IMR-90 (cell line): ENCODE results near the gene CDK5. TPM values are rescaled to one million over a fixed set of nuclear protein-coding genes. Genes with fewer than 3 reads are reported as not detected.

ENCODE experiments used
- ATAC-seq: fragments of 200-7000 bp; cut with Tn5 transposase; 2 replicates; pipeline ENCODE4 v1.9.1; 2020; ENCODE audit warnings: low read depth, mild to moderate bottlenecking, moderate library complexity
- BruUV-seq: library from RNA; stranded (reverse); fragments of 400-500 nt; replicated peaks from 2 replicates; lab custom pipeline; 2021; lab: Mats Ljungman, UMichigan
- CTCF ChIA-PET: fragments of 300-600 bp; formaldehyde crosslinking; extraction: SDS; loops from one replicate; lab custom pipeline; 2021; ENCODE audit warnings: antibody characterized with exemption; lab: Yijun Ruan, JAX
- POLR2A ChIA-PET: fragments of 300-600 bp; sonication (Branson Sonifier 250); formaldehyde crosslinking; loops from one replicate; lab custom pipeline; 2022; ENCODE audit warnings: antibody characterized with exemption; ENCODE audit not compliant: unreplicated experiment; lab: Charles Lee
- DNase-seq: peaks from one replicate; pipeline ENCODE4 v3.0.0; 2013
- H2AFZ ChIP-seq: replicated peaks from 2 replicates; pipeline ENCODE3; 2013; ENCODE audit warnings: low read length, mild to moderate bottlenecking; ENCODE audit not compliant: poor library complexity
- H2AK5ac ChIP-seq: 2 replicates; pipeline ENCODE4 v1.6.1; 2013; ENCODE audit warnings: low read depth, low read length, inconsistent platforms
- H2AK9ac ChIP-seq: replicated peaks from 2 replicates; pipeline ENCODE3; 2013; ENCODE audit warnings: mild to moderate bottlenecking, low read depth, low read length, moderate library complexity; ENCODE audit not compliant: poor library complexity
- H2BK120ac ChIP-seq: 2 replicates; pipeline ENCODE4 v1.6.1; 2013; ENCODE audit warnings: low read depth, low read length, inconsistent platforms
- H2BK15ac ChIP-seq: 3 replicates; pipeline ENCODE4 v1.6.1; 2013; ENCODE audit warnings: low read depth, low read length, inconsistent platforms
- H2BK20ac ChIP-seq: 2 replicates; pipeline ENCODE4 v1.6.1; 2013; ENCODE audit warnings: low read depth, mild to moderate bottlenecking, inconsistent platforms, low read length, moderate library complexity
- H2BK5ac ChIP-seq: 2 replicates; pipeline ENCODE4 v1.6.1; 2013; ENCODE audit warnings: mild to moderate bottlenecking, low read depth, low read length, inconsistent platforms; ENCODE audit not compliant: poor library complexity, severe bottlenecking
- H3K14ac ChIP-seq: replicated peaks from 2 replicates; pipeline ENCODE4 v1.6.1; 2013; ENCODE audit warnings: low read depth, low read length, inconsistent platforms
- H3K18ac ChIP-seq: 2 replicates; pipeline ENCODE4 v1.6.1; 2013; ENCODE audit warnings: low read depth, low read length, control low read depth
- H3K23ac ChIP-seq: 2 replicates; pipeline ENCODE4 v1.6.1; 2013; ENCODE audit warnings: low read depth, low read length, inconsistent platforms
- H3K27ac ChIP-seq: 2 replicates; pipeline ENCODE4 v1.5.1; 2013; ENCODE audit warnings: mild to moderate bottlenecking, control low read depth, low read length; ENCODE audit not compliant: insufficient read depth
- H3K27me3 ChIP-seq: 2 replicates; pipeline ENCODE4 v1.6.1; 2013; ENCODE audit warnings: low read length; ENCODE audit not compliant: control insufficient read depth, insufficient read depth
- H3K36me3 ChIP-seq: 2 replicates; pipeline ENCODE4 v1.6.1; 2013; ENCODE audit warnings: low read length, mixed read lengths; ENCODE audit not compliant: control insufficient read depth, insufficient read depth
- H3K4ac ChIP-seq: 2 replicates; pipeline ENCODE4 v1.6.1; 2013; ENCODE audit warnings: low read depth, low read length, inconsistent platforms
- H3K4me1 ChIP-seq: 2 replicates; pipeline ENCODE4 v1.6.1; 2013; ENCODE audit warnings: low read length, mixed read lengths; ENCODE audit not compliant: control insufficient read depth, insufficient read depth
- H3K4me2 ChIP-seq: 2 replicates; pipeline ENCODE4 v1.6.1; 2013; ENCODE audit warnings: low read depth, mild to moderate bottlenecking, control low read depth, low read length, moderate library complexity
- H3K4me3 ChIP-seq: 2 replicates; pipeline ENCODE4 v1.5.1; 2013; ENCODE audit warnings: low read depth, mild to moderate bottlenecking, control low read depth, low read length, moderate library complexity; ENCODE audit not compliant: insufficient read depth
- H3K56ac ChIP-seq: 2 replicates; pipeline ENCODE4 v1.6.1; 2013; ENCODE audit warnings: low read length, inconsistent platforms; ENCODE audit not compliant: insufficient read depth; ENCODE audit errors: extremely low read depth
- H3K79me1 ChIP-seq, 2 experiments: 2 replicates each; pipeline ENCODE4 v1.6.1; 2013; ENCODE audit warnings: low read length in 2 of 2, inconsistent platforms in 1 of 2, low read depth in 1 of 2
- H3K9ac ChIP-seq: 2 replicates; pipeline ENCODE4 v1.6.1; 2013; ENCODE audit warnings: low read depth, low read length, control low read depth
- H3K9me1 ChIP-seq: 2 replicates; pipeline ENCODE4 v1.6.1; 2013; ENCODE audit warnings: low read length, inconsistent platforms; ENCODE audit not compliant: insufficient read depth
- H3K9me3 ChIP-seq: 2 replicates; pipeline ENCODE4 v1.6.1; 2013; ENCODE audit warnings: low read length; ENCODE audit not compliant: control insufficient read depth, insufficient read depth
- H4K20me1 ChIP-seq: 2 replicates; pipeline ENCODE4 v1.6.1; 2013; ENCODE audit warnings: low read length, inconsistent platforms; ENCODE audit not compliant: insufficient read depth
- H4K5ac ChIP-seq: 2 replicates; pipeline ENCODE4 v1.6.1; 2013; ENCODE audit warnings: mild to moderate bottlenecking, low read depth, low read length, control low read depth
- H4K8ac ChIP-seq, 2 experiments: 2 replicates each; pipeline ENCODE4 v1.6.1; 2013; ENCODE audit warnings: low read depth in 2 of 2, low read length in 2 of 2, control low read depth in 1 of 2, inconsistent platforms in 1 of 2
- H4K91ac ChIP-seq: 2 replicates; pipeline ENCODE4 v1.6.1; 2013; ENCODE audit warnings: low read depth, low read length, inconsistent platforms; ENCODE audit not compliant: insufficient read depth
- MAZ ChIP-seq: IDR thresholded peaks from 2 replicates; pipeline ENCODE4 v1.6.1; 2012; ENCODE audit warnings: low read depth, mild to moderate bottlenecking, low read length, improper control_type of control experiment, moderate library complexity, borderline replicate concordance
- MXI1 ChIP-seq: IDR thresholded peaks from 2 replicates; pipeline ENCODE4 v1.6.1; 2012; ENCODE audit warnings: low read depth, mild to moderate bottlenecking, low read length, moderate library complexity, borderline replicate concordance
- NFE2L2 ChIP-seq: fragments of 150-350 bp; IDR thresholded peaks from 2 replicates; pipeline ENCODE4 v1.6.1; 2016; ENCODE audit warnings: low read depth, mild to moderate bottlenecking, low read length
- WGBS, 2 experiments: methylation state at CpG; one replicate each; pipeline versions ENCODE4 v1.1.5 to v1.1.7; 2013; ENCODE audit warnings: missing lambda C conversion rate in 2 of 2; ENCODE audit not compliant: insufficient read length in 1 of 2; ENCODE audit errors: extremely low coverage in 2 of 2; 5-methylcytosine and 5-hydroxymethylcytosine counted together
- dilution Hi-C: fragments of 300-500 bp; cut with HindIII; formaldehyde crosslinking; loops from one replicate; pipeline ENCODE4 v1.14.3; 2018; ENCODE audit warnings: low sequenced_read_pairs; ENCODE audit not compliant: unreplicated experiment
- in situ Hi-C: fragments of 300-500 bp; cut with MboI; formaldehyde crosslinking; loops from 3 replicates; pipeline ENCODE4 v1.14.3; 2019; ENCODE audit warnings: low sequenced_read_pairs, inconsistent platforms, mixed read lengths
- intact Hi-C: fragments of 100-400 bp; cut with micrococcal nuclease; formaldehyde crosslinking; loops from 2 replicates; pipeline ENCODE4 v1.10.0; 2022
- polyA plus RNA-seq, 3 experiments: library from polyadenylated mRNA; depleted of rRNA; stranded (reverse); fragments of >200 nt; gene quantifications; 2 replicates each; pipeline ENCODE4 v1.2.3, GENCODE V29; 2012; ENCODE audit warnings: low replicate concordance in 1 of 3
- total RNA-seq: library from RNA; depleted of rRNA; stranded (reverse); fragments of >200 nt; gene quantifications from 2 replicates; pipeline ENCODE4 v1.2.3, GENCODE V29; 2012

The CDK5 gene
- total and polyA plus RNA-seq, 2 of the 4 experiments (the other 2 are of a cell fraction), result 22.4 to 34.8 TPM

- peak overlapping the region; percentile 15 for H2BK5ac ChIP-seq
- no peak overlapping the region for H2BK20ac ChIP-seq
- peak overlapping the region; percentile 74 for H2AK9ac ChIP-seq
- dilution Hi-C loops (no loop called here), in situ Hi-C loops (no loop called here), intact Hi-C loops (loop anchor here (1.0 to 2.0 kb wide), 2 partner anchors 58 to 82 kb away; partner anchors contain the start of gene AGAP3)
- H4K5ac ChIP-seq, result peak overlapping the region; percentile 39
- H3K27me3 ChIP-seq, result no peaks in the 10 kb centered on the region
- H4K20me1 ChIP-seq, result no peaks in the 10 kb centered on the region
- no peaks in the 10 kb centered on the region for H3K4me1 ChIP-seq
- POLR2A ChIA-PET, result no interaction called here
- peak overlapping the region; percentile 33 for H4K91ac ChIP-seq
- H3K79me1 ChIP-seq, result peaks cover 10 to 23% of the 10 kb centered on the region in 2 experiments; a peak in 3 of 4 replicates
- H3K36me3 ChIP-seq, result peaks cover 1% of the 10 kb centered on the region; the same call in 1 of the 2 replicates
- H3K4me2 ChIP-seq, result peak overlapping the region; percentile 58
- H3K9me1 ChIP-seq, result no peaks in the 10 kb centered on the region
- no peak overlapping the region for H2BK15ac ChIP-seq
- DNase-seq (no peak), ATAC-seq (no peak)
- H3K56ac ChIP-seq, result no peak overlapping the region
- H2AFZ ChIP-seq, result peak overlapping the region; percentile 91
- H3K4ac ChIP-seq, result peak overlapping the region; percentile 60
- peak overlapping the region; percentile 5; the same call in 1 of the 2 replicates for H2BK120ac ChIP-seq
- no peak overlapping the region for H3K18ac ChIP-seq
- H2AK5ac ChIP-seq, result peak overlapping the region; percentile 10
- CTCF ChIA-PET, result no interaction called here
- TF ChIP-seq NFE2L2 (no peak), MAZ (no peak), MXI1 (no peak)
- H3K4me3 ChIP-seq, result peak overlapping the region; percentile 71
- peak overlapping the region; percentile 27; the same call in 1 of the 2 replicates for H3K23ac ChIP-seq
- 0 out of 2 replicates have a peak overlapping the region, but pooled peaks have one; percentile 1 for H3K14ac ChIP-seq
- no TSS peak for BruUV-seq
- H4K8ac ChIP-seq, result peak overlapping the region; percentile 74 to 75; a peak in 3 of 4 replicates
- peak overlapping the region; percentile 6 for H3K9ac ChIP-seq
- no peaks in the 10 kb centered on the region for H3K9me3 ChIP-seq
- 51% methylated on average over 5 of the region's 17 CpGs; no CpG with 5 or more reads in 1 of the 2 experiments for WGBS, 2 experiments
- peak overlapping the region; percentile 25 for H3K27ac ChIP-seq
Observed at GRCh38 chr7:151028948-151029501, 28.7 kb downstream of the CDK5 start.
